GM18951 (cell line): Measurements from ENCODE around the gene USP6NL.
"Not testable (repeated sequence)": the region's sequence is repeated elsewhere in the genome, so short reads cannot be mapped to it uniquely, and the experiment has no call there.

Source experiments
- POLR2A ChIP-seq: IDR thresholded peaks from 4 replicates; pipeline ENCODE4 v1.6.1; 2011; ENCODE audit warnings: mild to moderate bottlenecking; ENCODE audit not compliant: insufficient read length, insufficient read depth; ENCODE audit errors: extremely low read depth
- in situ Hi-C: fragments of 300-500 bp; cut with MboI; formaldehyde crosslinking; loops from one replicate; pipeline ENCODE4 v1.12.0; 2022; ENCODE audit warnings: low sequenced_read_pairs, mixed read lengths, inconsistent platforms; ENCODE audit not compliant: unreplicated experiment

The USP6NL gene

GRCh38 chr10:11509036-11509435 lies 102.4 kb downstream of the USP6NL start:
- no peak for TF ChIP-seq POLR2A
- in situ Hi-C loops: no loop called here

- no peak for TF ChIP-seq POLR2A
- in situ Hi-C loops: no loop called here
Observed at GRCh38 chr10:11506247-11506789, 105.1 kb downstream of the USP6NL start.

- in situ Hi-C loops: no loop called here
- TF ChIP-seq POLR2A: no peak
Observed at GRCh38 chr10:11505639-11506038, 105.8 kb downstream of the USP6NL start.

GRCh38 chr10:11504566-11505285 lies 106.7 kb downstream of the USP6NL start:
- in situ Hi-C loops: no loop called here
- no peak for TF ChIP-seq POLR2A

- no peak for TF ChIP-seq POLR2A
- in situ Hi-C loops: no loop called here
Observed at GRCh38 chr10:11501600-11501999, 109.8 kb downstream of the USP6NL start.

- in situ Hi-C loops: no loop called here
- TF ChIP-seq POLR2A: no peak
Observed at GRCh38 chr10:11499425-11500071, 111.9 kb downstream of the USP6NL start.

- in situ Hi-C loops: no loop called here
- TF ChIP-seq POLR2A: no peak
Observed at GRCh38 chr10:11498399-11498798, 113.1 kb downstream of the USP6NL start.

GRCh38 chr10:11494923-11495322 lies 116.5 kb downstream of the USP6NL start:
- in situ Hi-C loops: not testable (repeated sequence)

GRCh38 chr10:11493646-11494045 lies 117.8 kb downstream of the USP6NL start:
- in situ Hi-C loops: no loop called here
- no peak for TF ChIP-seq POLR2A

- no peak for TF ChIP-seq POLR2A
- in situ Hi-C loops: no loop called here
Observed at GRCh38 chr10:11491087-11491486, 120.4 kb downstream of the USP6NL start.

GRCh38 chr10:11489591-11489990 lies 121.9 kb downstream of the USP6NL start:
- TF ChIP-seq POLR2A: no peak

GRCh38 chr10:11488126-11488525 lies 123.3 kb downstream of the USP6NL start:
- in situ Hi-C loops: no loop called here
- TF ChIP-seq POLR2A: no peak

More at GRCh38 chr10:11489591-11489990, 121.9 kb downstream of the USP6NL start:
- in situ Hi-C loops: no loop called here

GRCh38 chr10:11483201-11484148 lies 128.0 kb downstream of the USP6NL start:
- in situ Hi-C loops: no loop called here
- TF ChIP-seq POLR2A: no peak

GRCh38 chr10:11482306-11482705 lies 129.1 kb downstream of the USP6NL start:
- TF ChIP-seq POLR2A: no peak
- in situ Hi-C loops: no loop called here
